Keratinocyte (primary cell): ENCODE data around the gene IER3. TPM values are rescaled to one million over a fixed set of nuclear protein-coding genes. Genes with fewer than 3 reads are reported as not detected.

Experiments
- DNase-seq: peaks from one replicate; pipeline ENCODE4 v3.0.0-alpha.2; 2011; ENCODE audit warnings: low read depth, missing footprints, low spot score
- FAIRE-seq: peaks from 2 replicates; lab custom pipeline; 2011; peaks lifted over from hg19 to GRCh38; lab: Jason Lieb, UNC
- H2AFZ ChIP-seq: 2 replicates; pipeline ENCODE4 v1.6.0; 2012; ENCODE audit warnings: low read length, control low read depth, inconsistent platforms; ENCODE audit not compliant: control insufficient read depth
- H3K27ac ChIP-seq: 2 replicates; pipeline ENCODE4 v1.5.1; 2011; ENCODE audit warnings: low read length; ENCODE audit not compliant: control insufficient read depth, insufficient read depth
- H3K27me3 ChIP-seq: 3 replicates; pipeline ENCODE4 v1.6.0; 2011; ENCODE audit warnings: low read length; ENCODE audit not compliant: control insufficient read depth, insufficient read depth; ENCODE audit errors: extremely low read depth
- H3K36me3 ChIP-seq, 2 experiments: 2 replicates in 1 of 2; 3 replicates in 1 of 2; pipeline ENCODE4 v1.5.1; 2011; ENCODE audit warnings: low read length in 2 of 2, mild to moderate bottlenecking in 1 of 2; ENCODE audit not compliant: control insufficient read depth in 2 of 2, insufficient read depth in 2 of 2; ENCODE audit errors: extremely low read depth in 1 of 2
- H3K4me1 ChIP-seq: 3 replicates; pipeline ENCODE4 v1.5.1; 2011; ENCODE audit warnings: low read length; ENCODE audit not compliant: control insufficient read depth, insufficient read depth; ENCODE audit errors: extremely low read depth
- H3K4me2 ChIP-seq: 3 replicates; pipeline ENCODE4 v1.6.0; 2011; ENCODE audit warnings: low read depth, low read length; ENCODE audit not compliant: control insufficient read depth, insufficient read depth; ENCODE audit errors: extremely low read depth
- H3K4me3 ChIP-seq, 3 experiments: fragments of 200-600 bp in 1 of 3; sonication (generic) in 1 of 3; 2 replicates in 2 of 3; 3 replicates in 1 of 3; pipeline ENCODE4 v1.5.1; 2011 to 2016; ENCODE audit warnings: low read length in 3 of 3, mild to moderate bottlenecking in 3 of 3, control low read depth in 2 of 3, inconsistent platforms in 1 of 3, low read depth in 1 of 3, mixed read lengths in 1 of 3, mixed run types in 1 of 3, moderate library complexity in 1 of 3; ENCODE audit not compliant: control insufficient read depth in 2 of 3, insufficient read depth in 2 of 3; ENCODE audit errors: extremely low read depth in 1 of 3
- H3K79me2 ChIP-seq: 2 replicates; pipeline ENCODE4 v1.6.0; 2012; ENCODE audit warnings: low read length; ENCODE audit not compliant: control insufficient read depth, insufficient read depth
- H3K9ac ChIP-seq: 3 replicates; pipeline ENCODE4 v1.6.0; 2011; ENCODE audit warnings: low read length; ENCODE audit not compliant: control insufficient read depth, insufficient read depth; ENCODE audit errors: extremely low read depth
- H3K9me1 ChIP-seq: 3 replicates; pipeline ENCODE4 v1.6.0; 2011; ENCODE audit warnings: low read length; ENCODE audit not compliant: control insufficient read depth, insufficient read depth; ENCODE audit errors: extremely low read depth
- H3K9me3 ChIP-seq: 2 replicates; pipeline ENCODE4 v1.5.1; 2012; ENCODE audit warnings: low read depth, low read length; ENCODE audit not compliant: control insufficient read depth
- H4K20me1 ChIP-seq: 3 replicates; pipeline ENCODE4 v1.6.0; 2011; ENCODE audit warnings: low read length; ENCODE audit not compliant: control insufficient read depth, insufficient read depth; ENCODE audit errors: extremely low read depth
- CTCF ChIP-seq, 3 experiments: IDR thresholded peaks in 1 of 3; conservative IDR thresholded peaks in 1 of 3; optimal IDR thresholded peaks in 1 of 3; 2 replicates in 2 of 3; 3 replicates in 1 of 3; pipeline versions ENCODE3 to v1.5.1; 2011; ENCODE audit warnings: low read length in 3 of 3, mild to moderate bottlenecking in 3 of 3, moderate library complexity in 2 of 3, control low read depth in 1 of 3, inconsistent platforms in 1 of 3; ENCODE audit not compliant: insufficient read depth in 2 of 3; ENCODE audit errors: extremely low read depth in 1 of 3
- EZH2 ChIP-seq: IDR thresholded peaks from one replicate; pipeline ENCODE4 v1.6.1; 2012; ENCODE audit warnings: inconsistent platforms, mild to moderate bottlenecking, low read length, moderate library complexity
- dilution Hi-C: fragments of 300-500 bp; cut with MboI; formaldehyde crosslinking; loops from one replicate; pipeline ENCODE4 v1.7.0; 2020; ENCODE audit warnings: low sequenced_read_pairs; ENCODE audit not compliant: extremely low pct_ligation_motif_present
- polyA plus RNA-seq, 5 experiments: library from polyadenylated mRNA; depleted of rRNA in 3 of 5; stranded (reverse) in 3 of 5; stranded (forward) in 1 of 5; unstranded in 1 of 5; fragments of >200 nt; gene quantifications; 1 replicate in 1 of 5; 2 replicates in 3 of 5; 3 replicates in 1 of 5; pipeline versions ENCODE4 v1.2.1 to v1.2.3, GENCODE V29; 2011 to 2012; ENCODE audit warnings: missing spikeins in 2 of 5, low read depth in 1 of 5, low replicate concordance in 1 of 5

The IER3 gene
- polyA plus RNA-seq, 1 donor (not counting 4 experiments of a cell fraction or from before 2014, with no cell fraction given) = 277 TPM

- no peak overlapping the region for H3K4me3 ChIP-seq
- no peak overlapping the region for H2AFZ ChIP-seq
- no peaks in the 10 kb centered on the region for H3K9me1 ChIP-seq
- peaks cover 5% of the 10 kb centered on the region for H3K79me2 ChIP-seq
- H3K9ac ChIP-seq = no peak overlapping the region
- no peak overlapping the region for H3K27ac ChIP-seq
- dilution Hi-C loops = loop anchor here (10.0 kb wide), 1 partner anchor 194 kb away; no protein-coding TSS in a partner anchor
- peaks cover 15% of the 10 kb centered on the region for H3K4me1 ChIP-seq
- TF ChIP-seq CTCF (optimal IDR thresholded peaks at IDR 0.05 in 1 of 3, IDR thresholded peaks at IDR 0.05 in 1 of 3, conservative IDR thresholded peaks at IDR 0.05 in 1 of 3; ENCODE audit: extremely low read depth in 1 of 3, insufficient read depth in 2 of 3, low read length in 3 of 3) (no peak), EZH2 (no peak)
- FAIRE-seq (no peak), DNase-seq (no peak)
- peaks cover 6% of the 10 kb centered on the region for H4K20me1 ChIP-seq
- H3K36me3 ChIP-seq = peaks cover 9 to 13% of the 10 kb centered on the region in 2 experiments
- H3K4me2 ChIP-seq = no peak overlapping the region
- H3K9me3 ChIP-seq = no peaks in the 10 kb centered on the region
- no peaks in the 10 kb centered on the region for H3K27me3 ChIP-seq
Observed at GRCh38 chr6:30738532-30738931, 5.8 kb downstream of the IER3 start.

- DNase-seq = no peak
- Histone ChIP-seq H3K9me1 (no peaks in the 10 kb centered on the region), H3K9ac (no peak overlapping the region), H2AFZ (no peak overlapping the region), H4K20me1 (no peaks in the 10 kb centered on the region), H3K27ac (no peak overlapping the region), H3K4me3 (no peak overlapping the region), H3K9me3 (no peaks in the 10 kb centered on the region), H3K4me1 (peaks cover 12% of the 10 kb centered on the region), H3K79me2 (no peaks in the 10 kb centered on the region), H3K4me2 (no peak overlapping the region), H3K36me3 (peaks cover 4 to 6% of the 10 kb centered on the region in 2 experiments), H3K27me3 (no peaks in the 10 kb centered on the region)
- TF ChIP-seq EZH2 = no peak
- TF ChIP-seq CTCF (optimal IDR thresholded peaks at IDR 0.05 in 1 of 3, IDR thresholded peaks at IDR 0.05 in 1 of 3, conservative IDR thresholded peaks at IDR 0.05 in 1 of 3; ENCODE audit: extremely low read depth in 1 of 3, insufficient read depth in 2 of 3, low read length in 3 of 3) = no peak
- no peak for FAIRE-seq
- dilution Hi-C loops = loop anchor here (10.0 kb wide), 1 partner anchor 191 kb away; no protein-coding TSS in a partner anchor
Observed at GRCh38 chr6:30735668-30736314, 8.6 kb downstream of the IER3 start.
